Colonic mucosa (tissue), 4 donors: ENCODE measurements around the gene FBXW2. TPM values are rescaled to one million over a fixed set of nuclear protein-coding genes. Genes with fewer than 3 reads are reported as not detected.

ENCODE experiments used
- DNase-seq: peaks from one replicate; pipeline ENCODE4 v3.0.0-alpha.2; 2020
- H3K27ac ChIP-seq: fragments of 200-600 bp; one replicate; pipeline ENCODE4 v1.8.0; 2021
- H3K27me3 ChIP-seq: fragments of 200-600 bp; one replicate; pipeline ENCODE4 v1.8.0; 2021
- H3K36me3 ChIP-seq: fragments of 200-600 bp; one replicate; pipeline ENCODE4 v1.8.0; 2021
- H3K4me1 ChIP-seq: fragments of 200-600 bp; one replicate; pipeline ENCODE4 v1.8.0; 2021; ENCODE audit warnings: mild to moderate bottlenecking
- H3K4me3 ChIP-seq: fragments of 200-600 bp; one replicate; pipeline ENCODE4 v1.8.0; 2021
- H3K9ac ChIP-seq, 2 donors: one replicate each; pipeline ENCODE4 v1.7.0; 2013; ENCODE audit warnings: control low read depth in 2 of 2, low read depth in 2 of 2, low read length in 2 of 2
- H3K9me3 ChIP-seq: fragments of 200-600 bp; one replicate; pipeline ENCODE4 v1.8.0; 2021
- intact Hi-C: fragments of 100-400 bp; cut with DNase I; formaldehyde crosslinking; loops from one replicate; pipeline ENCODE4 v1.14.1; 2022
- total RNA-seq, 2 donors: library from RNA; stranded (reverse); fragmentation: NEBNext Ultra II Directional in 1 of 2; extraction: Animal tissue kit (Norgen Biotek cat#: 25700) in 1 of 2; gene quantifications; one replicate each; pipeline ENCODE4 v1.2.1, GENCODE V29; 2021
- TF ChIP-seq, protein P1 (sequence below): fragments of 200-600 bp; IDR thresholded peaks from one replicate; pipeline ENCODE4 v1.8.0; 2022; ENCODE audit warnings: antibody characterized with exemption, mild to moderate bottlenecking
- donor health status: healthy.
- donor health status: DM: no; HTN: no; CAD: no.
- donor health status: DM: no; HTN: no; CAD: no.

FBXW2 gene
- total RNA-seq, 2 donors from 2014 or later: 52.1 to 53.5 TPM

DNA sequence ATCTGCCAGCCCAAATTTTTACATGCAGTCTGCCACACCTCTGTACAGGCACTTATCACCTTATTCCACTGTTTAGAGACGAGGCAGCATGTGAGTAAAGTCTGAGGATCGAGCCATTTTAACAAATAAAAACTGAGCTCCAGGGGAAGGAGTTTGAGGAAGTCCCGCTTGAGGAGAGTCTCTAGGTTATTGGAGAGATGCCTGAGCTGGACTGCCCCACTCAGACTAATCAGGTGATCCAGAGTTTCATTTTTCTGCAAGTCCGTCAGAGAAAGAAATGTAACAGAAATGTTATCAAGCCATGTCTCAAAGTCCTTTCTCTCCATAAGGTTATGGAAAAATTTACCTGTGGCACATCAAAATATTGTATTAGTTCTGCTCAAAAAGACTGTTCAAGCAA lies 5.3 kb downstream of the FBXW2 start:
- Histone ChIP-seq H3K4me3 (no peak overlapping the region), H3K27me3 (no peaks in the 10 kb centered on the region), H3K27ac (no peak overlapping the region), H3K4me1 (peaks cover 9% of the 10 kb centered on the region), H3K9ac (no peak overlapping the region), H3K9me3 (no peaks in the 10 kb centered on the region), H3K36me3 (no peaks in the 10 kb centered on the region)
- intact Hi-C loops: no loop called here
- TF ChIP-seq, protein P1, sequence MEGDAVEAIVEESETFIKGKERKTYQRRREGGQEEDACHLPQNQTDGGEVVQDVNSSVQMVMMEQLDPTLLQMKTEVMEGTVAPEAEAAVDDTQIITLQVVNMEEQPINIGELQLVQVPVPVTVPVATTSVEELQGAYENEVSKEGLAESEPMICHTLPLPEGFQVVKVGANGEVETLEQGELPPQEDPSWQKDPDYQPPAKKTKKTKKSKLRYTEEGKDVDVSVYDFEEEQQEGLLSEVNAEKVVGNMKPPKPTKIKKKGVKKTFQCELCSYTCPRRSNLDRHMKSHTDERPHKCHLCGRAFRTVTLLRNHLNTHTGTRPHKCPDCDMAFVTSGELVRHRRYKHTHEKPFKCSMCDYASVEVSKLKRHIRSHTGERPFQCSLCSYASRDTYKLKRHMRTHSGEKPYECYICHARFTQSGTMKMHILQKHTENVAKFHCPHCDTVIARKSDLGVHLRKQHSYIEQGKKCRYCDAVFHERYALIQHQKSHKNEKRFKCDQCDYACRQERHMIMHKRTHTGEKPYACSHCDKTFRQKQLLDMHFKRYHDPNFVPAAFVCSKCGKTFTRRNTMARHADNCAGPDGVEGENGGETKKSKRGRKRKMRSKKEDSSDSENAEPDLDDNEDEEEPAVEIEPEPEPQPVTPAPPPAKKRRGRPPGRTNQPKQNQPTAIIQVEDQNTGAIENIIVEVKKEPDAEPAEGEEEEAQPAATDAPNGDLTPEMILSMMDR: no peak
- no peak for DNase-seq

DNA sequence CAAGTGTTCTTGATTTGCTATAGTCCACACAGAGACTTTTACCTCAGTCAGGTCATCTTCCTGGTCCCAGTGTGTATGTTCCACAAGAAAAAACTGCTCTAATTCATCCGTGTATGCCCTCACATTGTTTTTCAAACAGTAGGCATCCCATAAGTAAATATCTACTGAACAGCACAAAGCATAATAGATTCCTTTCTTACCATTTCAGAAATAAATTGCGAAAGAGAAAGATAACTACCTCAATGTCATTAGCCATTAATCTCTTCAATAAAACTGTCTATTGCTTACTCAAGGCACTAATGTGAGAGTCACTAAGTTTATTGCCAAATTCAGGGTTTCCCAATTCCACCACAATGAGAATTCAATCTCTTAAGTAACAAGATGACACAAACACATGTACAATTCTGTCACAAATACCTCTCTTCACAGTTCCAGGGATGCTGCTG lies 9.6 kb downstream of the FBXW2 start:
- no peak for DNase-seq
- Histone ChIP-seq H3K9me3 (no peaks in the 10 kb centered on the region), H3K36me3 (no peaks in the 10 kb centered on the region), H3K27me3 (no peaks in the 10 kb centered on the region), H3K4me3 (no peak overlapping the region), H3K27ac (no peak overlapping the region), H3K9ac (no peak overlapping the region), H3K4me1 (no peaks in the 10 kb centered on the region)
- TF ChIP-seq, protein P1: no peak
- intact Hi-C loops: no loop called here

DNA sequence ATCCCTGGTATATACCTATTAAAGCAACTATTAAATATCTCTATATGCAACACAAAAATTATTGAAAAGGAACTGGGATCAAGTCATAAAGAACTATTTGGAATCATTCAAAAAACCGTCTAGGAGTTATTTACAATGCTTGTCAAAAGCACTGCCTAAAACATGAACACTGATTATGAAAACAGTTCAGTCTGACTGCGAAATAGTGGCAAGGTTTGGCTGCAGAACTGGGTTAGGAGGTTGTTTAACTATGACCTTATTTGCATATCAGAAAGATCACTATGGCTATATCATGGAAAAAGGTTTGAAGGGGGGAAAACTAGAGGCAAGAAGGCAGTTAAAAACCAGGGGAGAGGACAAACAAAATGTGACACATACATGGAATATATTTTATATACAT lies 12.0 kb downstream of the FBXW2 start:
- Histone ChIP-seq H3K9ac (no peak overlapping the region), H3K9me3 (no peaks in the 10 kb centered on the region), H3K27ac (no peak overlapping the region), H3K4me3 (no peak overlapping the region), H3K4me1 (no peaks in the 10 kb centered on the region), H3K36me3 (no peaks in the 10 kb centered on the region), H3K27me3 (no peaks in the 10 kb centered on the region)
- TF ChIP-seq, protein P1: no peak
- no peak for DNase-seq
- intact Hi-C loops: no loop called here

DNA sequence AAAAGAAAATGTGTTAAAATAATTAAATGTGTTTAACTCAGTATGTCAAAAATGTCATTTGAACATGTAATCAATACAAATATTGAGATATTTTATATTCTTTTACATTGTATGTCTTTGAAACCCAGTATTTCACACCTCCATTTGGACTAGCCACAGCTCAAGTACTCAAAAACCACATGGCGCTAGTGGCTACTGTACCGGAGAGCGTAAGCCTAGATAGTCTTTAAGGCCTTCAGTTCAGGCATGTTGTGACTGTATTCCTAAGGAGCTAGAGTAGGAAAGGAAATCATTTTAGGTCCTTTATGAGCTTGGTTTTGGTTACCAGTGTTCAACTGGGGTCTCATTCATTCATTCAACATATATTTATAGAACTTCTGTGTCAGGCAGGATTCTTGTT lies 12.8 kb downstream of the FBXW2 start:
- Histone ChIP-seq H3K4me1 (no peaks in the 10 kb centered on the region), H3K9me3 (no peaks in the 10 kb centered on the region), H3K27me3 (no peaks in the 10 kb centered on the region), H3K27ac (no peak overlapping the region), H3K4me3 (no peak overlapping the region), H3K36me3 (no peaks in the 10 kb centered on the region), H3K9ac (no peak overlapping the region)
- intact Hi-C loops: no loop called here
- TF ChIP-seq, protein P1: no peak
- DNase-seq: no peak

DNA sequence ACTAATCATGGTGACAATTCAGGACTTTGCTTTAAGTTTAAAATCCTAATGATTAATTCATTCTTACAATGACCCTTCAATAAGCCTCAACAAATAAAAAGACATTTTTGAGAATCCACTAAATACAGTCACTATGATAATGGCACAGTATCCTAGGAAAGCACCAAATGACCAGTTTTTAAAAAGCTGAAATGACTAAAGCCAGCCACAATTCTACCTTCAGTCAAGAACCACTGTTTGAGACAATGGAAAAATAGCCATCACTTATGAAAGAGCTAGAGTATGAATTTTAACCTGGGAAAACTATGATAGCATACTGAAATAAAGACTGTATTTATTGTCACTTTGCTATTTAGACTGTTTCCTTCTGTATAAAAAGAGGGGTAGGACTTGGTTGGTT lies 14.0 kb downstream of the FBXW2 start:
- no peak for DNase-seq
- H3K27ac ChIP-seq: no peak overlapping the region
- no peak overlapping the region for H3K4me3 ChIP-seq
- intact Hi-C loops: no loop called here
- no peaks in the 10 kb centered on the region for H3K27me3 ChIP-seq
- H3K9me3 ChIP-seq: no peaks in the 10 kb centered on the region
- H3K36me3 ChIP-seq: no peaks in the 10 kb centered on the region
- TF ChIP-seq, protein P1: no peak
- H3K4me1 ChIP-seq: no peaks in the 10 kb centered on the region
- no peak overlapping the region for H3K9ac ChIP-seq

DNA sequence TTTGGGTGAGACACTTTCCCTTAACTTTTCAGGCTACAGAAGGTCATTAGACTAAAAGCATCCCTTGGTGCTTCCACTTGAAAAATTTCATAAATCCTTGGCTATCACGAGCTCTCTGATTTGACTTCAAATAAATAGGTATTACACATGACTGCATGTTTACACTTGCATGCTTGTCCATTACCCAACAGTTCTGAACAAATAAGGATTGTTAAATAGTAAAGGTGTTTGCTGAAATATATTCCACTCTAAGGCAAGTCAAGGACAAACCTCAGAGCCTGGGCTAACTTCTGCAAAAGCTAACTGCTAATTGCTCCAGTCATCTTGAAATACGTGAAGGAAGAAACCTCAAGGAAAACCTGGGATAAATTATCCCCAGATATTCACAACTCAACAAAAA lies 14.5 kb downstream of the FBXW2 start:
- TF ChIP-seq, protein P1: no peak
- no peaks in the 10 kb centered on the region for H3K27me3 ChIP-seq
- intact Hi-C loops: no loop called here
- no peak for DNase-seq
- H3K4me1 ChIP-seq: no peaks in the 10 kb centered on the region
- no peak overlapping the region for H3K9ac ChIP-seq
- no peak overlapping the region for H3K4me3 ChIP-seq
- no peaks in the 10 kb centered on the region for H3K9me3 ChIP-seq
- no peak overlapping the region for H3K27ac ChIP-seq
- no peaks in the 10 kb centered on the region for H3K36me3 ChIP-seq
